ES-I3 (cell line): ENCODE measurements around the gene PCGF3.

Experiments
- H3K36me3 ChIP-seq: 2 replicates; pipeline ENCODE4 v1.6.1; 2013; ENCODE audit warnings: mild to moderate bottlenecking, low read length, control low read depth, moderate library complexity; ENCODE audit not compliant: insufficient read depth
- H3K4me1 ChIP-seq: 2 replicates; pipeline ENCODE4 v1.6.1; 2013; ENCODE audit warnings: mild to moderate bottlenecking, control low read depth, low read length; ENCODE audit not compliant: insufficient read depth
- H3K9ac ChIP-seq: 2 replicates; pipeline ENCODE4 v1.6.1; 2013; ENCODE audit warnings: low read depth, mild to moderate bottlenecking, low read length, moderate library complexity
- H3K9me3 ChIP-seq: 2 replicates; pipeline ENCODE4 v1.6.1; 2013; ENCODE audit warnings: mild to moderate bottlenecking, low read length, moderate library complexity; ENCODE audit not compliant: control insufficient read depth, insufficient read depth

Gene PCGF3

DNA sequence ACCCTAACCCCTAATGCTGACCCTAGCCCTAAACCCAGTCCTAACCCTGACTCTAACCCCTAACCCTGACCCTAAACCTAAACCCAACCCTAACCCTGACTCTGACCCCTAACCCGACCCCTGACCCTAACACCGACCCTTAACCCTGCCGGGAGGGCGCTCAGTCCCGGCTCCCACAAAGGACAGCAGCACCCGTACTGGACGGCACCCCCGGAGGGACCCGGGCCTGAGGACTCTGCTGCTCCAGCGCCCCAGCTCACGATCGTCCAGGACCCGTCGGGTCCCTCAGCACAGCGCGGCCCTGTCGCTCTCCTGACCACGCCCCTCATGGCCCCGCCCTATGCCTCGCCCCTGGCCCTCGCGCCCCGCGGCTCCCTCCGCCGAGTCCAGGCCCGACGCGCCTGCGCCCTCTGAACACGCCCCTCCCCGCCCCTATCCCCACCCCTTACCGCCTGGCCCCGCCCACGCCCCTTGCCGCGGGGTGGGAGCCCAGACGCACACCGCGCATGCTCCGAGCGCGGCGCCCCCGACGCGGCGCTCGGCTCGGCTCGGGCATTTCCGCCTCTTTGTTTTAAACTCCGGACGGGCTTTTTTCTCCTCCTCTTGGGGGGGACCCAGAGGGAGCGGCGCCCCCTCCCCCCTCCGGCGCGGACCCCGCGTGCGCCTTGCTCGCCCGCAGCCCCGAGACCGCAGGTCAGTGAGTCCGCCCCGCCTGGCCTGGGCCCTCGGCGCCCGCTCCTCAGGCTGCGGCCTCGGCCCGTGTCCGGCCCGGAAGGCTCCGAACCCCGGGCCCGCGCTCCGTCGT lies at the start of gene PCGF3:
PCGF3 (plus strand) TSS at position 555 of the 805 bp plus-strand sequence. CDS start 27,849 bp downstream, outside the sequence.
- Histone ChIP-seq H3K4me1 (no peaks in the 10 kb centered on the region), H3K36me3 (peaks cover 5% of the 10 kb centered on the region), H3K9me3 (no peaks in the 10 kb centered on the region), H3K9ac (peak within 1 kb of the TSS; percentile 99)

GRCh38 chr4:656436-657337 lies 48.9 kb upstream of the PCGF3 start:
- H3K36me3 ChIP-seq, result no peaks in the 10 kb centered on the region
- no peaks in the 10 kb centered on the region for H3K4me1 ChIP-seq
- no peaks in the 10 kb centered on the region for H3K9me3 ChIP-seq
- no peak overlapping the region for H3K9ac ChIP-seq

- Histone ChIP-seq H3K4me1 (no peaks in the 10 kb centered on the region), H3K36me3 (no peaks in the 10 kb centered on the region), H3K9ac (no peak overlapping the region), H3K9me3 (no peaks in the 10 kb centered on the region)
Observed at GRCh38 chr4:657338-657833, 48.2 kb upstream of the PCGF3 start.

GRCh38 chr4:657834-658667 lies 47.6 kb upstream of the PCGF3 start:
- H3K9ac ChIP-seq, result no peak overlapping the region
- H3K4me1 ChIP-seq, result no peaks in the 10 kb centered on the region
- H3K9me3 ChIP-seq, result no peaks in the 10 kb centered on the region
- H3K36me3 ChIP-seq, result no peaks in the 10 kb centered on the region

GRCh38 chr4:658681-659667 lies 46.7 kb upstream of the PCGF3 start:
- no peaks in the 10 kb centered on the region for H3K9me3 ChIP-seq
- H3K9ac ChIP-seq, result no peak overlapping the region
- no peaks in the 10 kb centered on the region for H3K36me3 ChIP-seq
- no peaks in the 10 kb centered on the region for H3K4me1 ChIP-seq

DNA sequence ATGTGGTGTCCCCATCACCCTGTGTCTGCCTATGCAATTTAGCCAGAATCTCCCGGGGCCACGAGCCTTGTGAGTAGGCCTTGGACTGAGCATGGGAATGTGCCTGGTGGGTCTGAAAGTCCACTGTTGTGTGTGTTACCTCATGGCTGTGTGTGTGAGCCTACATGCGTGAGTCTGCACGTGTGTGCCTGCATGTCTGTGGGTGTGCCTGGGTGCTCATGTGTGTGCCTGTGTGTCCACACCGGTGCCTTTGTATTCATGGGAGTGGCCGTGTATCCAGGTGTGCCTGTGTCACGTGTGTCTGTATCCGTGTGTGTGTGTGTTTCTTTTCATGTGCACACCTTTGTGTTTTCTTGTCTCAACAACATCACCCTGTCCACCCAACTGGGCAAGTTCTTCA lies 45.8 kb upstream of the PCGF3 start:
- Histone ChIP-seq H3K9me3 (no peaks in the 10 kb centered on the region), H3K36me3 (no peaks in the 10 kb centered on the region), H3K9ac (no peak overlapping the region), H3K4me1 (no peaks in the 10 kb centered on the region)

DNA sequence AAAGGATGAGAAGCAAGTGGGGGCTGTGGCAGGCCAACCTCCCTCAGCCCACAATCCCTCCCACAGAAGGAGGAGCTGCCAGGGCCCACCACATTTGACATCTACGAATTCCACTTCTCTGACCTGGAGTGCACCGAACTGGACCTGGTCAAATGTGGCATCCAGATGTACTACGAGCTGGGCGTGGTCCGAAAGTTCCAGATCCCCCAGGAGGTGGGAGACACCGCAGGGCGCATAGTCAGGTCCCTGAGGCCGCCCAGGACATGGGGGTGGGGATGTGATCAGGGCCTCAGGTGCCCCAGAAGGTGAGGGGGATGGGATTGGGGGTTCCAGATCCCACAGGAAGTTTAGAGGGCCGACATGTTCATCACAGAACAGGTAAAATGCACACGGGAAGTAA lies 45.2 kb upstream of the PCGF3 start:
- H3K9me3 ChIP-seq, result no peaks in the 10 kb centered on the region
- H3K36me3 ChIP-seq, result no peaks in the 10 kb centered on the region
- H3K9ac ChIP-seq, result no peak overlapping the region
- H3K4me1 ChIP-seq, result no peaks in the 10 kb centered on the region

- no peak overlapping the region for H3K9ac ChIP-seq
- H3K4me1 ChIP-seq, result no peaks in the 10 kb centered on the region
- H3K9me3 ChIP-seq, result no peaks in the 10 kb centered on the region
- no peaks in the 10 kb centered on the region for H3K36me3 ChIP-seq
Observed at GRCh38 chr4:661231-661630, 44.4 kb upstream of the PCGF3 start.

DNA sequence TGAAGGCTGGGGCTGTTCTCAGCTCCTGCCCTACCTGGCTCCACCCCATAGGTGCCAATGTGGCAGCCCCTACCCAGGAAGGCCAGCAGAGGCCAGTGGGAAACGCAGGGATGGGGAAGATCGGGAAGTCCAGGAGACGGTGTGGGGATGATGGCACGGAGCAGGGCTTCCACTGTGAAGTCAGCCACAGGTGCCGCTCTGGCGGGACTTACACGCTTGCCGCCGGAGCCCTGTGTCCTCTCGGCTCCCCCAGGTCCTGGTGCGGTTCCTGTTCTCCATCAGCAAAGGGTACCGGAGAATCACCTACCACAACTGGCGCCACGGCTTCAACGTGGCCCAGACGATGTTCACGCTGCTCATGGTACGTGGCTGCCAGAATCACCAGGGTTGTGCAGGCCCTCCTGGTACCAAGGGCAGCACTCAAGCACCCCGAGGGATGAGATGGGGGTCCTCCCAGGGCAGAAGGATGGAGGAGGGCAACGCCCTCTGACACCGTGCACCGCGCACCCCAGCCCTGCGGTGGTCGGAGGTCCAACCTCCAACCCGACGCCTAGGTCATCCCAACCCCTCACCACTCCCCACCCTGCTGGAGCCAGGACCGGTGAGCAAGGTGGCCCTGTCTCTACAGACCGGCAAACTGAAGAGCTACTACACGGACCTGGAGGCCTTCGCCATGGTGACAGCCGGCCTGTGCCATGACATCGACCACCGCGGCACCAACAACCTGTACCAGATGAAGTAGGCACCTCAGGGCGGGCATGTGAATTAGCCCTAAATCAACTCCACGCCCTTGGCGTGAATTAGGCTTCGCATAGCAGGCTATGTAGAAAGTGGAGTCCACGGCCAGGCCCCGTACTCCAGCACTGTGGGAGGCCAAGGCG lies 43.5 kb upstream of the PCGF3 start:
- Histone ChIP-seq H3K36me3 (no peaks in the 10 kb centered on the region), H3K9me3 (no peaks in the 10 kb centered on the region), H3K9ac (no peak overlapping the region), H3K4me1 (no peaks in the 10 kb centered on the region)

DNA sequence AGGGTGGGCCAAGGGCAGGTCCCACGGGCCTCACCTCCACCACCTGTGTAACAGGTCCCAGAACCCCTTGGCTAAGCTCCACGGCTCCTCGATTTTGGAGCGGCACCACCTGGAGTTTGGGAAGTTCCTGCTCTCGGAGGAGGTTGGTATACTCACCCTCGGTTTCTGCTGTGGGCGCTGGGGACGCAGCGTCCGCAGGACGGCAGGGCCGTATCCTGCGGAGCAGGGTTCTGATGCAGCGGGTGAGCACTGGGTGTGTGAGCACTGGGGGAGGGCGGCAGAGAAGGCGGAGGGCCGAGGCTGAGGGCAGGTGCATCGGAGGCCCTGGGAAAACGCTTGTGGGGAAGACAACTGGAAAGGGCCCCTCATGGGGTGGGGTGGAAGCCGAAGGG lies 42.6 kb upstream of the PCGF3 start:
- Histone ChIP-seq H3K9me3 (no peaks in the 10 kb centered on the region), H3K36me3 (no peaks in the 10 kb centered on the region), H3K9ac (peak overlapping the region; percentile 73), H3K4me1 (no peaks in the 10 kb centered on the region)

DNA sequence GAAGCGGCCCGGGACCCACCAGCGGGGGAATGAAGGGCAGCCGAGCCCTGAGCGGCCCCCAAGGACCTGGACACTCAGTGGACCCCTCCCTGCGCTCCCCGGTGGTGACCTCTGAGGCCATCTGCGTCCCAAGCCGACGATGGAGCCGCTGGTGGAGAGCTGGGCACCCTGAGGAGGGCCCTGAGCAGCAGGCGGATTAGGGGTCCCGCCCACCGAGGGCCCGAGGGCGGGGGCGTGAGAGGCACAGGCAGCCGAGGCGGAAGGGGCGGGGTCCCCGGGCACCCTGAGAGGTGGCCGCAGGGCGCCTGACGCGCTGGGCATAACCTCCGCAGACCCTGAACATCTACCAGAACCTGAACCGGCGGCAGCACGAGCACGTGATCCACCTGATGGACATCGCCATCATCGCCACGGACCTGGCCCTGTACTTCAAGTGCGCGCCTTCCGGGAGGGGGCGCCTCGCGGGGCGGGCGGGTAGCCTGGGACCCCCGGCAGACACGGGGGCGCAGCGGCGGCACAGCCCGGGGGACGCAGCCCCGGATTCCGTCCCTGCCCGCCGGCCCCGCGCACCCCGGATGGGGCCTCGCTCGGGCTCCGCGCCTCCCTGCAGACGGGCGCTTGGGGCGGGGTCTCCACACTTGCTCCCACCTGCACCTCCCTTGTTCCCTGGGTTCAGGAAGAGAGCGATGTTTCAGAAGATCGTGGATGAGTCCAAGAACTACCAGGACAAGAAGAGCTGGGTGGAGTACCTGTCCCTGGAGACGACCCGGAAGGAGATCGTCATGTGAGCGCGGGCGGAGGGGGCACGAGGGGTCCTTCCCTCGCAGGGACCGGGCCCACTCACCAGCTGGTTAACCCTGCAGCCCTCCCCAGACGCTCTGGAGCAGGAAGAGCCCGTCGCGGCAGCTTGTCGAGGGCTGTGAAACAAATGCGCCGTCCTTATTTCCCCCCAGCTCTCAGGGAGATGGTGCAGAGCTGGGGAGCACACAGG lies 41.9 kb upstream of the PCGF3 start:
- Histone ChIP-seq H3K4me1 (no peaks in the 10 kb centered on the region), H3K9ac (peak overlapping the region; percentile 73), H3K9me3 (no peaks in the 10 kb centered on the region), H3K36me3 (no peaks in the 10 kb centered on the region)
